HFF-Myc (cell line): ENCODE data around the gene DYNC2LI1.

ENCODE experiments used
- DNase-seq: peaks from one replicate; pipeline ENCODE4 v3.0.0-alpha.2; 2011; ENCODE audit warnings: low read depth; ENCODE audit errors: extremely low read depth
- H3K4me3 ChIP-seq: replicated peaks from 2 replicates; pipeline ENCODE4 v1.5.1; 2011; ENCODE audit warnings: low read depth, mild to moderate bottlenecking, control low read depth, low read length
- TF ChIP-seq, protein P1 (sequence below): IDR thresholded peaks from 2 replicates; pipeline ENCODE4 v1.5.1; 2012; ENCODE audit warnings: mild to moderate bottlenecking, low read depth, low read length, control low read depth; ENCODE audit errors: missing control alignments

The DYNC2LI1 gene

DNA sequence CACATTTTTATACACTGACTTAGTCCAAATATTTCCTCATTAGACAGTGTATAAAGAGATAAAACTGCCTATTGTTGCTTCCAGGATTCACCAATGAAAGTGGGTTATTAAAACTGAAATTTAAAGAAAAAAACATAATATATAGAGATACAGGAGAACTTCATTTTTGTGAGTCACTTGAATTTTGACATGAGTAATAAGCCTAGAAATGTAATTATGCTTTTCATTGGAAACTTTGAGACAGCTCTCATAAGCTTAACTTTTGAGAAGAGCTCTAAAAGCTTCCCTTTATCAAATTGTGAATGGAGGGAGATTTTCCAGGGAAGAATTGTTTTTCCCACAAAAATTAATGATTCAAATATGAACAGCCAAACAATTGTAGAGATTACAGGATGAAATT, 14.1 kb downstream of the DYNC2LI1 start:
- TF ChIP-seq, protein P1, sequence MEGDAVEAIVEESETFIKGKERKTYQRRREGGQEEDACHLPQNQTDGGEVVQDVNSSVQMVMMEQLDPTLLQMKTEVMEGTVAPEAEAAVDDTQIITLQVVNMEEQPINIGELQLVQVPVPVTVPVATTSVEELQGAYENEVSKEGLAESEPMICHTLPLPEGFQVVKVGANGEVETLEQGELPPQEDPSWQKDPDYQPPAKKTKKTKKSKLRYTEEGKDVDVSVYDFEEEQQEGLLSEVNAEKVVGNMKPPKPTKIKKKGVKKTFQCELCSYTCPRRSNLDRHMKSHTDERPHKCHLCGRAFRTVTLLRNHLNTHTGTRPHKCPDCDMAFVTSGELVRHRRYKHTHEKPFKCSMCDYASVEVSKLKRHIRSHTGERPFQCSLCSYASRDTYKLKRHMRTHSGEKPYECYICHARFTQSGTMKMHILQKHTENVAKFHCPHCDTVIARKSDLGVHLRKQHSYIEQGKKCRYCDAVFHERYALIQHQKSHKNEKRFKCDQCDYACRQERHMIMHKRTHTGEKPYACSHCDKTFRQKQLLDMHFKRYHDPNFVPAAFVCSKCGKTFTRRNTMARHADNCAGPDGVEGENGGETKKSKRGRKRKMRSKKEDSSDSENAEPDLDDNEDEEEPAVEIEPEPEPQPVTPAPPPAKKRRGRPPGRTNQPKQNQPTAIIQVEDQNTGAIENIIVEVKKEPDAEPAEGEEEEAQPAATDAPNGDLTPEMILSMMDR = no peak
- DNase-seq = no peak
- H3K4me3 ChIP-seq = no peak overlapping the region

DNA sequence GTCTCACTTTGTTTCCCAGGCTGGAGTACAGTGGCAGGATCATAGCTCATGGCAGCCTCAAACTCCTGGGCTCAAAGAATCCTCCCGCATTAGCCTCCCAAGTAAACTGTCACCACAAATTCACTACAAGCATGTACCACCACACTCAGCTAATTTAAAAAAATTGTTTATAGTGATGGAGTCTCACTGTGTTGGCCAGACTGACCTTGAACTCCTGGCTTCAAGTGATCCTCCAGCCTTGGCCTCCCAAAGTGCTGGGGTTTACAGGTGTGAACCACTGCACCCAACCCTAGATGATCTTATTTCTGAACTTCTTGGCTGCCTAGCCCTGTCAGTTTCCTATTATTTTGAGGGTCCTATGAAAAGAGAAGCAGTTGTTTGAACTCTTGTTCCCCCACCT, 14.8 kb downstream of the DYNC2LI1 start:
- H3K4me3 ChIP-seq = no peak overlapping the region
- no peak for DNase-seq
- TF ChIP-seq, protein P1 = no peak

DNA sequence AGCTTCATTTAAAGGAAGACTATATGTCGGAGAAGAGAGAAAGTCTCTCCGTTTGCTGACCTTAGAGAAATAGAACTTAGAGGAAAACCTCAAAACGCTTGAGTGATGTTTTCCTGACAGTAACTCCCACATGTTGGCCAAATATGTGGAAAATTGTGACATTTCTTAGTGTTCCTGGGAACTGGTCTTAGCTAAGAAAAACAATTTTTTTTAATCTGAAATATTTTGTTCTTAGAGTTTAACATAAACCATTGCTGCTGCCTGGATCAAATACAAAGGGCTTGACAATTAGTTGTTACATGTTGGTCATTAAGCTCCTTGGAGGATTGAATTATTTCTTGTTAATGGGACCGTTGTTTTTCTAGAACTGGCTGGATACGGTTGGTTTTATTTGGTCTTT, 16.3 kb downstream of the DYNC2LI1 start:
- no peak overlapping the region for H3K4me3 ChIP-seq
- TF ChIP-seq, protein P1 = no peak
- no peak for DNase-seq

DNA sequence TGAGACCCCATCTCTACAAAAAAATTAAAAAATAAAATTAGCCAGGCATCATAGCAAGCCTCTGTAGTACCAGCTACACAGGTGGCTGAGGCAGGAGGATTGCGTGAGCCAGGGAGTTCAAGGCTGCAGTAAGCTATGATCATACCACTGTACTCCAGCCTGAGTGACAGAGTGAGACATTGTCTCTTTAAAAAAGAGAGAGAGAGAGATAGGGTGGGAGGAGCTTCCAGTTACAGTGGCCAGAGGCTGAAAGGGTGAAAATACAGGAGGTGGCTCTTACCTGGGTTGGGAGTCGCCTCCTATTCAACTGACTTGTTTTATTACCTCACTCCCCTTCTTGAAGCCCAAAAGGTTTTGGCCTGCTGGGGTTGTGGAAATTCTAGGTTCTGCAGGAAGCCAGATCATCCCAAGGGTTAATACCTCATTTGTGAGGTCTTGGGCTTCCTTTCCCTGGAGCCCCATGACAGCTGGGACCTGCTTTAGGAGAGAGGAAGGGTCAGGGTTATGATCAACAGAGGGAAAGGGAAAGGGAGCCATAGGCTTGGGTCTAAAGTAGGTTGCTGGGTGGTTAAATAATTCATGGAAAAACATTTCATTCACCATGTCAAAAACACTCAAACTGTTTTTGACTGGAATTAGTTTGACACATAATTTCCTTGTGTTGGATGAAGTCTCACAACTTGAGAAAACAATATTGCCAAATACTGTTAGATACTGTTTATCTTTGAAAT, 17.4 kb downstream of the DYNC2LI1 start:
- DNase-seq = no peak
- TF ChIP-seq, protein P1 = no peak
- no peak overlapping the region for H3K4me3 ChIP-seq

DNA sequence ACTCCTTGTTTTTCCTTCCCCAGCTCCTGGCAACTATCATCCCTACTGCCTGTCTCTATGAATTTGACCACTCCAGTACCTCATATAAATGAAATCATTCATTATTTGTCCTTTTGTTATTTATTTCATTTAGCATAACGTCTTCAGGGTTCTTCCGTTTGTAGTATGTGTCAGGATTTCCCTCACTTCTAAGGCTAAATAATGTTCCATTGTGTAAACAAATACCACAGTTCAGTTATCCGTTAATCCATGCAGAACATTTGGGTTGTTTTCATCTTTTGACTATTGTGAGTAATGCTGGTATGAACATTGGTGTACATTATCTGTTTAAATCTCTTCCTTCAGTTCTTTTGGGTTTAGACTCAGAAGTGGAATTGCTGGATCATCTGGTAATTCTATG, 18.8 kb downstream of the DYNC2LI1 start:
- TF ChIP-seq, protein P1 = no peak
- no peak overlapping the region for H3K4me3 ChIP-seq
- DNase-seq = no peak

DNA sequence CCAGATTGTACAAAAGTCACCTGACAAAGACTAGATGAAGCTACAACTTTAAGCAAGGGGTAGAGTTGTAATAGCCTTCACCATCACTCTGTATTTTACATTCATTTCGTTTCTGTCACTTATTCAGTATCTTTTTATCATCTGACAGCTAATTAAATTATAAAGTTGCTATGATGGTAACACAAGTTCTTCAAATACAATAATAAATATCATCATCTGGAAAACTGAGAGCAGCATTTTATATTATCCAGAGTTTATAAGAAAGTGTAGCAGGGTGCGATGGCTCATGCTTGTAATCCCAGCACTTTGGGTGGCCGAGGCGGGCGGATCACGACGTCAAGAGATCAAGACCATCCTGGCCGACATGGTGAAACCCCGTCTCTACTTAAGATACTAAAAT, 21.1 kb downstream of the DYNC2LI1 start:
- TF ChIP-seq, protein P1 = no peak

DNA sequence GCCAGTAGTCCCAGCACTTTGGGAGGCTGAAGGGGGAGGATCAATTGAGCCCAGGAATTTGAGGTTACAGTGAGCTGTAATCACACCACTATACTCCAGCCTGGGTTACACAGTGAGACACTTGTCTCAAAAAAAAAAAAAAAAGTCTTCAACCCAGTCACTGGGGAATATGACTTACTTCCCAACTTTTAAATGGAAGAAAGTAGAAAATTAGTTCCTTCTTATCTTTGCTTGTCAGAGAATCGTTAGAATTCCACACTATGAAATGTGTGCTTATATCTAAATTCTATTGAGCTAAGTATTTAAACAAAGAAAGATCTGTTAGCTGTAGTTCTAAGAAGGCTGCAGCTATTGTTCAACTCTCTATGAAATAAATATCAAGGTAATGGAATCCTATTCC, 22.4 kb downstream of the DYNC2LI1 start:
- TF ChIP-seq, protein P1 = no peak
- DNase-seq = no peak
- no peak overlapping the region for H3K4me3 ChIP-seq

More for the DNA sequence above, 21.1 kb downstream of the DYNC2LI1 start:
- no peak for DNase-seq
- H3K4me3 ChIP-seq = no peak overlapping the region
